ENCODE measurements around the gene CKAP4. TPM values are rescaled to one million over a fixed set of nuclear protein-coding genes. Genes with fewer than 3 reads are reported as not detected.

CKAP4 gene
- total and polyA plus RNA-seq, 9 of the 15 experiments (the other 6 are each of a cell fraction or from before 2014, with no cell fraction given): 0.08 to 0.20 TPM; not detected in 7

DNA sequence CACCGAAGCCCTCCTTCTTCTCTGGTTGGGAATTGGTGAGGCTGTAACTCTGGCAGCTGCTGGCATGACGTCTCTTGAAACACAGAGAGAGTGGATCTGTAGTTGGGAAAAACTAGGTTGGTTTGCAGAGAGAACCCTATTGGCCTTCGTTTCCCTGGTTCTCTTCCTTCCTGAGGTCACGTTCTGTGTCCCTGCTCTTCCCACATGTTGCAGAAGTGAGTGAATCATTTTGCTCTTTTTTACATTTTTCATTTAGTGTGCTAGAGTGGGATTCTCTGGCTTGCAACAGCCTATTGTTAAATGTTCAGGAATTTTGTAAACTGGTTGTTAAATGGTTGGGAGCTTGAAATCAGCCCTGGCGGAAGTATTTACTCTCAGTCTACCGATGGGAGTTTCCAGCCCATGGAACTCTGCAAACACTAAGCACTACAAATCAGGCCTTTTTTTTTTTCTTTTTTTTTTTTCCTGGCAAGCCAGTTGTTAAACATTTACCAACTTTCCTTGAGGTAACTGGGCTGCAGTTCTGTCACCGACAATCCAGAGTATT, 26.8 kb upstream of the CKAP4 start:
- no TSS peak for BruUV-seq (replicated peaks)
- Histone ChIP-seq H3K27me3 (ENCODE audit: control insufficient read depth in 2 of 2, insufficient read depth in 2 of 2, low read length in 2 of 2) (peaks cover 6 to 22% of the 10 kb centered on the region in 2 experiments; a peak in 4 of 5 replicates), H3K79me2 (ENCODE audit: control insufficient read depth, insufficient read depth, low read length) (no peaks in the 10 kb centered on the region), H3K9me3 (replicated peaks; ENCODE audit: control insufficient read depth, insufficient read depth, low read depth, low read length) (no peaks in the 10 kb centered on the region), H3K36me3 (ENCODE audit: control insufficient read depth, insufficient read depth, low read length) (no peaks in the 10 kb centered on the region), H3K27ac (ENCODE audit: extremely low read depth, low read depth, low read length) (no peak overlapping the region), H3K4me1 (replicated peaks in 1 of 2; ENCODE audit: control insufficient read depth in 2 of 2, insufficient read depth in 2 of 2, low read length in 2 of 2) (peaks cover 0 to 2% of the 10 kb centered on the region in 2 experiments; a peak in 1 of 5 replicates), H3K4me3 (no peak overlapping the region), H3K9ac (ENCODE audit: insufficient read depth in 1 of 2, low read depth in 2 of 2, low read length in 2 of 2) (no peak overlapping the region), H3K4me2 (ENCODE audit: insufficient read depth, low read length) (no peak overlapping the region), H2AFZ (ENCODE audit: low read depth, low read length) (no peak overlapping the region), H3K9me1 (ENCODE audit: control insufficient read depth, insufficient read depth, low read length) (no peaks in the 10 kb centered on the region), H4K20me1 (replicated peaks; ENCODE audit: control insufficient read depth, insufficient read depth, low read length) (no peaks in the 10 kb centered on the region)
- no peak for FAIRE-seq
- ChIA-PET POLR2A (no interaction called here), CTCF (ENCODE audit: low intra/inter-chr PET ratio) (no interaction called here)
- intact Hi-C loops (cut with micrococcal nuclease) (no loop called here), in situ Hi-C loops (cut with MboI) (no loop called here)
- no peak for ATAC-seq
- WGBS (ENCODE audit: insufficient coverage, low coverage, missing lambda C conversion rate): 13% methylated on average over 7 of the region's 7 CpGs
- DNase-seq (ENCODE audit: extremely low read depth in 1 of 4, low spot score in 3 of 4): no peak
- no peak for TF ChIP-seq MAFF (IDR thresholded peaks at IDR 0.05; ENCODE audit: low read length)
- TF ChIP-seq ZNF23 (CRISPR knock-in tag; IDR thresholded peaks at IDR 0.05): no peak
- no peak for TF ChIP-seq MITF (IDR thresholded peaks at IDR 0.05)
- no peak for TF ChIP-seq ZBTB33 (CRISPR knock-in tag; IDR thresholded peaks at IDR 0.05)
- no peak for TF ChIP-seq CREM (IDR thresholded peaks at IDR 0.05; ENCODE audit: low read depth)
- TF ChIP-seq CSDE1 (IDR thresholded peaks at IDR 0.05): no peak
- no peak for TF ChIP-seq CBX2 (IDR thresholded peaks at IDR 0.05; ENCODE audit: insufficient read depth, low read length, poor library complexity, severe bottlenecking)
- TF ChIP-seq FOS (IDR thresholded peaks at IDR 0.05; ENCODE audit: extremely low read depth, insufficient read length): no peak
- TF ChIP-seq ZNF263 (CRISPR knock-in tag; IDR thresholded peaks at IDR 0.05; ENCODE audit: borderline replicate concordance): no peak
- no peak for TF ChIP-seq PKNOX1 (IDR thresholded peaks at IDR 0.05)

Measured in K562 (cell line).